CD4-positive, alpha-beta T cell treated with Interferon alpha-2 for 1 hour (primary cell): Measurements from ENCODE around the gene LGR4.
"Not testable (repeated sequence)": the region's sequence is repeated elsewhere in the genome, so short reads cannot be mapped to it uniquely, and the experiment has no call there.

ENCODE experiments used
- DNase-seq, 2 donors: peaks; one replicate each; pipeline ENCODE4 v3.0.0-alpha.2; 2020 to 2022

The LGR4 gene

GRCh38 chr11:27372164-27372563 lies 100.4 kb downstream of the LGR4 start:
- no peak for DNase-seq

GRCh38 chr11:27371489-27371888 lies 101.1 kb downstream of the LGR4 start:
- no peak for DNase-seq

GRCh38 chr11:27370374-27370773 lies 102.2 kb downstream of the LGR4 start:
- no peak for DNase-seq

GRCh38 chr11:27367881-27368280 lies 104.7 kb downstream of the LGR4 start:
- no peak for DNase-seq

- DNase-seq = no peak
These were observed 108.9 kb downstream of the LGR4 start for GRCh38 chr11:27363576-27364117.

- DNase-seq = peak; percentile 90 to 91
These were observed 109.6 kb downstream of the LGR4 start, which contains the start of gene CCDC34 for GRCh38 chr11:27362749-27363575. TSS of gene CCDC34 (minus strand) at chr11:27363215. CDS start at chr11:27363194, 21 bp downstream.

GRCh38 chr11:27361649-27362431 lies 110.8 kb downstream of the LGR4 start:
- DNase-seq = no peak

GRCh38 chr11:27358296-27358695 lies 114.3 kb downstream of the LGR4 start:
- no peak for DNase-seq

- DNase-seq = no peak
These were observed 115.3 kb downstream of the LGR4 start for GRCh38 chr11:27357250-27357649.

- DNase-seq = no peak
These were observed 115.9 kb downstream of the LGR4 start for GRCh38 chr11:27356624-27357222.

GRCh38 chr11:27355575-27356104 lies 117.0 kb downstream of the LGR4 start:
- no peak for DNase-seq

GRCh38 chr11:27354359-27354965 lies 118.1 kb downstream of the LGR4 start:
- DNase-seq = no peak

GRCh38 chr11:27353593-27354358 lies 118.8 kb downstream of the LGR4 start:
- DNase-seq = no peak

GRCh38 chr11:27352781-27353180 lies 119.8 kb downstream of the LGR4 start:
- no peak for DNase-seq

- DNase-seq = no peak
These were observed 122.1 kb downstream of the LGR4 start for GRCh38 chr11:27350511-27350910.

- DNase-seq = no peak
These were observed 122.7 kb downstream of the LGR4 start for GRCh38 chr11:27349919-27350318.

- DNase-seq = no peak
These were observed 124.2 kb downstream of the LGR4 start for GRCh38 chr11:27348340-27348873.

GRCh38 chr11:27347359-27348339 lies 124.9 kb downstream of the LGR4 start:
- DNase-seq = no peak

GRCh38 chr11:27339941-27340340 lies 132.6 kb downstream of the LGR4 start:
- no peak for DNase-seq

GRCh38 chr11:27334764-27335163 lies 137.8 kb downstream of the LGR4 start:
- not testable (repeated sequence) for DNase-seq
